ENCODE results near the gene SPATS2.

The SPATS2 gene

DNA sequence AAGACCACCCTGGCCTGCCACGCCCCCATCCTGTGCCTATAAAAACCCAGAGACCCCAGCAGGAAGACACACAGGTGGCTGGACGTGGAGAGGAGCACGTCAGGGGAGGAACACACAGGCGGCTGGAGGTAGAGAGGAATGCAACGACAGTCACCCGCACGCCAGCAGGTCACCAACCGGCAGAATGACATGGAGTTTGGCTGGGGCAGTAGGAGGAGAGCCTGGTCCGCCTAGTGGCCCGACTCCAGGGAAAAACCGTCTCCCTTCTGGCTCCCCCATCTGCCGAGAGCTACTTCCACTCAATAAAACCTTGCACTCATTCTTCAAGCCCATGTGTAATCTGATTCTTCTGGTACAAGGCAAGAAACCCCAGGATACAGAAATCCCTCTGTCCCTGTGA is 108.8 kb downstream of the SPATS2 start:
- H3K4me3 ChIP-seq (replicated peaks; ENCODE audit: low read depth, low read length) = no peak overlapping the region
- TF ChIP-seq, protein P1, sequence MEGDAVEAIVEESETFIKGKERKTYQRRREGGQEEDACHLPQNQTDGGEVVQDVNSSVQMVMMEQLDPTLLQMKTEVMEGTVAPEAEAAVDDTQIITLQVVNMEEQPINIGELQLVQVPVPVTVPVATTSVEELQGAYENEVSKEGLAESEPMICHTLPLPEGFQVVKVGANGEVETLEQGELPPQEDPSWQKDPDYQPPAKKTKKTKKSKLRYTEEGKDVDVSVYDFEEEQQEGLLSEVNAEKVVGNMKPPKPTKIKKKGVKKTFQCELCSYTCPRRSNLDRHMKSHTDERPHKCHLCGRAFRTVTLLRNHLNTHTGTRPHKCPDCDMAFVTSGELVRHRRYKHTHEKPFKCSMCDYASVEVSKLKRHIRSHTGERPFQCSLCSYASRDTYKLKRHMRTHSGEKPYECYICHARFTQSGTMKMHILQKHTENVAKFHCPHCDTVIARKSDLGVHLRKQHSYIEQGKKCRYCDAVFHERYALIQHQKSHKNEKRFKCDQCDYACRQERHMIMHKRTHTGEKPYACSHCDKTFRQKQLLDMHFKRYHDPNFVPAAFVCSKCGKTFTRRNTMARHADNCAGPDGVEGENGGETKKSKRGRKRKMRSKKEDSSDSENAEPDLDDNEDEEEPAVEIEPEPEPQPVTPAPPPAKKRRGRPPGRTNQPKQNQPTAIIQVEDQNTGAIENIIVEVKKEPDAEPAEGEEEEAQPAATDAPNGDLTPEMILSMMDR (IDR thresholded peaks at IDR 0.05; ENCODE audit: low read depth, low read length, missing control alignments) = no peak
- DNase-seq (ENCODE audit: extremely low read depth, low read depth) = no peak

DNA sequence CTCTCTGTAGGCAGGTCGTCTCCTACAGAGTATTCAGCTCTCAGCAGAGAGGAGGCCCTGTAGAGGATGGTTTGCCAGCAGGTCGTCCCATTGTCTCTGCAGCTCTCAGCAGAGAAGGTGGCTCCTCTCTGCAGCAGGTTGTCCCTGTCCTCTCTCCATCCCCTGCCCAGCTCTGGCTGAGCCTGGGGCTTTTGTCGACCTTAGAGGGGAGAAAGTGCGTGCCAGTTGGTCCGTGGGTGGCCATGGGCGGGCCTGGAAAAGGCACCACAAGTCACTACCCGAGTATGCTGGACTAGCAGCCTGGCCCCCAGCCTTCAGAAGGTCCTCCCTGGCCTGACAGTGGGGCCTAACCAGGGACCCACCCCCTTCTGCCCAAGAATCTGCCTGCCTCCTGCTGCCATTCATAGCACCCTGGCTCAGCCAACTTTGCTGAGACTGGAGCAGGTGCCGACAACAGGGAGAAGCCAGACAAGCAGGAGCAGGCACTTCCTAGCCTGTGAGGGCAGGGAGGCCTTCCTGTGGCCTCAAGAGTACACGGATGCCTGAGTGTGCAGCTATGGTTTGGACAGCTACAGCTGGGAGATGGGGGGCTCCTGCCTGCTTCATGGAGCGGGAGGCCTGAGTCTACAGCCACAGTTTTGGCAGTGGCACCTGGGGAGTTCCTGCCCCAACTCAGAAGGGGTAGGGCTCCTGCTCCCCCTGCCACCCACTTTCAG is 111.8 kb downstream of the SPATS2 start:
- no peak for DNase-seq (ENCODE audit: extremely low read depth, low read depth)
- TF ChIP-seq, protein P1 (IDR thresholded peaks at IDR 0.05; ENCODE audit: low read depth, low read length, missing control alignments) = no peak
- no peak overlapping the region for H3K4me3 ChIP-seq (replicated peaks; ENCODE audit: low read depth, low read length)

DNA sequence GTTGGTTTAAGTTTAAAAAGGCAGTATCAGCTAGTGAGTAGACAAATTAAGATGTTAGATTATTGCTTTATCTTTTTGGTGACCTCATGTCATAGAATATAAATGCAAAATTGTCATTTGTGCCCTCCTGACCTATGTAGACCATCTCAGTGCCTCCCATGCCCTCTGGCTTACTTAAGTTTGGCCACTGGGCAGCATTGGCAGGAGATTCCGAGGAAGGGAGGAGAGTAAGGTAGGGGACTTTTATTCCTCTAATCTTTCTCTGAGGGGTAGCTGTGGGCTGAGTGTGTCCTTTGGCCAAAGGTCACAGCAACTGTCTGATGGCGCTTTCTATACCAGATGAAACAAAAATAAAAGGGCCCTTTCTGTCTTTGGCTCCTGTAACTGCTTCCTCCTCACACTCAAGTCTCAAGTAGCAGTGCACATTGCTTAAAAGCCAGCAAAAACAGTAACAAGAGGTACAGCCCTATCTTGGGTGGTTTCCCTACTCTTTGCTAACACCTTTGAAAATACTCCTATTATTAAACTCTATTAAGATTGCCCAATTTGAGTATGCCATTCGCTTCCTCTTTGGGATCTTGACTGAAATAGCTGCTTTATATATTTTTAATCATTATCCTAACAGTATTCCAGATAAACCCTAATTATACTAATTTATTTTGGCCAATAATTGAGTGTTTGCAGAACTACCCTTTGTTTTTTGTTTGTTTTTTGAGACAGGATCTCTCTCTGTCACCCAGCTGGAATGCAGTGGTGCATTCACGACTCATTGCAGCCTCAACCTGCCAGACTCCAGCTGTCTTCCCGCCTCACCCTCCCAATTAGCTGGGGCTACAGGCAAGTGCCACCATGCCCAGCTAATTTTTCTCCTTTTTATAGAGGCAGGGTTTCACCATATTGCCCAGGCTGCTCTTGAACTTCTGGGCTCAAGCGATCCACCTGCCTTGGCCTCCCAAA is 115.1 kb downstream of the SPATS2 start:
- no peak for DNase-seq (ENCODE audit: extremely low read depth, low read depth)
- TF ChIP-seq, protein P1 (IDR thresholded peaks at IDR 0.05; ENCODE audit: low read depth, low read length, missing control alignments) = no peak
- no peak overlapping the region for H3K4me3 ChIP-seq (replicated peaks; ENCODE audit: low read depth, low read length)

DNA sequence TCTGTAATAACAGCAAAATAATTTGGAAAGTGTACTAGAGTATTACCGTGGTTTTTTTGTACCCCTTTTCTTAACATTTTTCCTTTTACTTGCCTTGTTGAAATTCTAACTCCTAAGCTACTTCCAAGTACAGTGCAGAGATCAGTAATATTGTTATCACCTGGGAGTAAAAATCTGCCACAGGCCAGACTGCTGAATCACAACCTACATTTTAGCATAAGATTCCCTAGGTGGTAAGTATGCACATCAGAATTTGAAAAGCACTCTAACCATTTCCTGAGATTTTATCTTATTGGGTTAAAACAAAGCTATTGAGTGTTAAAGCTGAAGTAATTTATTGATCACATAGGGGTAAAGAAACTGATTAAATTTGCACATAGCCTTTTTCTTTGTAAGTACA is 116.4 kb downstream of the SPATS2 start:
- DNase-seq (ENCODE audit: extremely low read depth, low read depth) = no peak
- TF ChIP-seq, protein P1 (IDR thresholded peaks at IDR 0.05; ENCODE audit: low read depth, low read length, missing control alignments) = no peak
- no peak overlapping the region for H3K4me3 ChIP-seq (replicated peaks; ENCODE audit: low read depth, low read length)

DNA sequence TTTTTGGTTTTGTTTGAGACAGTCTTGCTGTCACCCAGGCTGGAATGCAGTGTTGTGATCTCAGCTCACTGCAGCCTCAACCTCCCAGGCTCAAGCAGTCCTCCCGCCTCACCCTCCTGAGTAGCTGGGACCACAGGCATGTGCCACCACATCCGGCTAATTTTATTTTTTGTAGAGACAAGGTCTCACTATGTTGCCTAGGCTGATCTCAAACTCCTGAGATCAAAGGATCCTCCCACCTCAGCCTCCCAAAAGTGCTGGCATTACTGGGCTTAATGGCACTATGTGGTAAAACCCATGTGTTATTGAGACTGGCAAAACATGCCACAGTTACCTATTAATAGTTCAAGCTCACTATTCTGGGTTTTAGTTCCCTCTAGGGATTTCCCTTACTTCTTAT is 120.3 kb downstream of the SPATS2 start:
- no peak overlapping the region for H3K4me3 ChIP-seq (replicated peaks; ENCODE audit: low read depth, low read length)
- TF ChIP-seq, protein P1 (IDR thresholded peaks at IDR 0.05; ENCODE audit: low read depth, low read length, missing control alignments) = no peak
- no peak for DNase-seq (ENCODE audit: extremely low read depth, low read depth)

DNA sequence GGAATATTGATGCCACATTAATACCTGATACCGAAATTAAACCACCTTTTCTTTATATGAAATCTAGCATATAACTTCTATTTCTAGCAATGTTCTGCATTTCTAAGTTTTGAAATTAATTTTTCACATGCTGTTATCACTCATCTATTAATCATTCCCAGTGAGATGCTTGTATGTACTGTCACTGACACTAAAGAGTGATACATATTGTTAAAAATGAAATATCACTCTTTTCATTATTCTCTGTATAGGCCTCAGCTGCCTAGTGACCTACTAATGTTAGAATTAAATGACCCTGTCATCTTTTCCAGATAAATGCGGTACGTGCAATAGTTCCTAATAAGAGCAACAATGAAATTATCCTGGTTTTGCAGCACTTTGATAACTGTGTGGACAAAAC is 121.9 kb downstream of the SPATS2 start:
- DNase-seq (ENCODE audit: extremely low read depth, low read depth) = no peak
- no peak overlapping the region for H3K4me3 ChIP-seq (replicated peaks; ENCODE audit: low read depth, low read length)

More for the DNA sequence above, 121.9 kb downstream of the SPATS2 start:
- TF ChIP-seq, protein P1 (IDR thresholded peaks at IDR 0.05; ENCODE audit: low read depth, low read length, missing control alignments) = no peak

Measured in HFF-Myc (cell line).